Measurements from ENCODE around the gene LRRTM4. TPM values are rescaled to one million over a fixed set of nuclear protein-coding genes. Genes with fewer than 3 reads are reported as not detected.

Gene LRRTM4
- total RNA-seq, 4 donors from 2014 or later: 0.24 to 38.4 (median 1.0) TPM; not detected in 1

- DNase-seq: no peak
- TF ChIP-seq CTCF (IDR thresholded peaks at IDR 0.05): no peak
- no peak for TF ChIP-seq POLR2A (IDR thresholded peaks at IDR 0.05)
- Histone ChIP-seq H3K36me3 (no peaks in the 10 kb centered on the region), H3K27me3 (no peaks in the 10 kb centered on the region), H3K9me3 (no peaks in the 10 kb centered on the region), H3K4me1 (no peaks in the 10 kb centered on the region), H3K27ac (no peak overlapping the region), H3K4me3 (no peak overlapping the region)
- intact Hi-C loops (cut with DNase I; ENCODE audit: low total_unique reads): no loop called here
These were observed 311.5 kb downstream of the LRRTM4 start for GRCh38 chr2:77210725-77211124.

- intact Hi-C loops (cut with DNase I; ENCODE audit: low total_unique reads): no loop called here
- H3K27me3 ChIP-seq: no peaks in the 10 kb centered on the region
- no peak overlapping the region for H3K27ac ChIP-seq
- no peaks in the 10 kb centered on the region for H3K36me3 ChIP-seq
- H3K4me3 ChIP-seq: no peak overlapping the region
- no peaks in the 10 kb centered on the region for H3K9me3 ChIP-seq
- H3K4me1 ChIP-seq: no peaks in the 10 kb centered on the region
- no peak for DNase-seq
- TF ChIP-seq POLR2A (IDR thresholded peaks at IDR 0.05) (no peak), CTCF (IDR thresholded peaks at IDR 0.05) (no peak)
These were observed 314.8 kb downstream of the LRRTM4 start for GRCh38 chr2:77207331-77207730.

DNA sequence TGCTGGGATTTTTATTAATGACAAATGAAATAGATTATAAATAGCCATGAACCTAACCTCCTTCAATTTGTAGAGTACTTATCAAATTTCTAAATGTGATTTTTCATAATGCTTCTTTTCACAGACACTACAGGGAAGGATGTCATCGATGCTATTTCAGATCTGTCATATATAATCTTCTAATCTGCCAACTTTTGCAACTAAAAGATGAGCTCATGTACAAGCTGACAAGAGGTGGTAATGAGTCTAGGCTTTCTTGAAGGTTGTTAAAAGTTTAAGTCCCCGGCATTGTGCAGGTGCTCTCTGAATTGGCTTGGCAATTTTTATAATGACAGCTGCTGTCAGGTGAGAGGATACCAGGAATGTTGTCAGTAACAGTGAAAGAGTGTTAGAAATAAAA, 320.4 kb downstream of the LRRTM4 start:
- DNase-seq: no peak
- Histone ChIP-seq H3K27me3 (no peaks in the 10 kb centered on the region), H3K36me3 (no peaks in the 10 kb centered on the region), H3K9me3 (no peaks in the 10 kb centered on the region), H3K27ac (no peak overlapping the region), H3K4me1 (no peaks in the 10 kb centered on the region), H3K4me3 (no peak overlapping the region)
- intact Hi-C loops (cut with DNase I; ENCODE audit: low total_unique reads): no loop called here
- TF ChIP-seq CTCF (IDR thresholded peaks at IDR 0.05) (no peak), POLR2A (IDR thresholded peaks at IDR 0.05) (no peak)

GRCh38 chr2:77199411-77199810, 322.8 kb downstream of the LRRTM4 start:
- no peaks in the 10 kb centered on the region for H3K36me3 ChIP-seq
- H3K27ac ChIP-seq: no peak overlapping the region
- no peak overlapping the region for H3K4me3 ChIP-seq
- no peaks in the 10 kb centered on the region for H3K4me1 ChIP-seq
- DNase-seq: no peak
- no peaks in the 10 kb centered on the region for H3K27me3 ChIP-seq
- intact Hi-C loops (cut with DNase I; ENCODE audit: low total_unique reads): no loop called here
- no peaks in the 10 kb centered on the region for H3K9me3 ChIP-seq
- TF ChIP-seq POLR2A (IDR thresholded peaks at IDR 0.05) (no peak), CTCF (IDR thresholded peaks at IDR 0.05) (no peak)

GRCh38 chr2:77193858-77194448, 328.2 kb downstream of the LRRTM4 start:
- Histone ChIP-seq H3K27me3 (no peaks in the 10 kb centered on the region), H3K4me3 (no peak overlapping the region), H3K36me3 (no peaks in the 10 kb centered on the region), H3K27ac (no peak overlapping the region), H3K4me1 (no peaks in the 10 kb centered on the region), H3K9me3 (no peaks in the 10 kb centered on the region)
- DNase-seq: no peak
- TF ChIP-seq POLR2A (IDR thresholded peaks at IDR 0.05): no peak
- intact Hi-C loops (cut with DNase I; ENCODE audit: low total_unique reads): no loop called here

- intact Hi-C loops (cut with DNase I; ENCODE audit: low total_unique reads): no loop called here
These were observed 329.3 kb downstream of the LRRTM4 start for GRCh38 chr2:77192811-77193289.

More at GRCh38 chr2:77192811-77193289, 329.3 kb downstream of the LRRTM4 start:
- TF ChIP-seq POLR2A (IDR thresholded peaks at IDR 0.05) (no peak), CTCF (IDR thresholded peaks at IDR 0.05) (no peak)
- Histone ChIP-seq H3K4me3 (no peak overlapping the region), H3K27ac (no peak overlapping the region), H3K9me3 (no peaks in the 10 kb centered on the region), H3K4me1 (no peaks in the 10 kb centered on the region), H3K36me3 (no peaks in the 10 kb centered on the region), H3K27me3 (no peaks in the 10 kb centered on the region)
- no peak for DNase-seq

Measured in uterus (tissue), 4 donors.